ENCODE results near the gene FHIT. TPM values are rescaled to one million over a fixed set of nuclear protein-coding genes. Genes with fewer than 3 reads are reported as not detected.

The FHIT gene
- total RNA-seq, 1 donor from 2014 or later, result 21.5 TPM

DNA sequence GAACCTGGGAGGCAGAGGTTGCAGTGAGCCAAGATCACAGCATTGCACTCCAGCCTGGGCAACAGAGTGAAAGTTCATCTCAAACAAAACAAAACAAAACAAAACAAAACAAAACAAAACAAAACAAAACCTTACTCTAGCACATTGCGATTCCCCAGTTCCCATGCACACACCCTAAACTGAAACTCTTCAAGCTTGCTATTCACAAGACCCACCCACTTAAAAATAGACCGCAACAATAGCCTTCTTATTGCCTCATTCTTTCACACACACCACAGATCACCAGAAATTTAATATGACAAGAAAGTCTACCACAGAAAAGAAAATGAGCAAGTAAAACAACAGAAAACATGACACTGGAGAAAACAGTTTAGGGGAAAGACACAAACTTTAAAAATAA is 598.4 kb downstream of the FHIT start:
- ATAC-seq (ENCODE audit: poor library complexity), result no peak
- DNase-seq, result no peak
- intact Hi-C loops (cut with DNase I), result no loop called here

GRCh38 chr3:60651799-60652198 is 599.5 kb downstream of the FHIT start:
- DNase-seq (no peak), ATAC-seq (ENCODE audit: poor library complexity) (no peak)
- intact Hi-C loops (cut with DNase I), result no loop called here

- ATAC-seq (ENCODE audit: poor library complexity), result no peak
- no peak for DNase-seq
- intact Hi-C loops (cut with DNase I), result no loop called here
Measured at GRCh38 chr3:60650171-60650570, 601.1 kb downstream of the FHIT start.

DNA sequence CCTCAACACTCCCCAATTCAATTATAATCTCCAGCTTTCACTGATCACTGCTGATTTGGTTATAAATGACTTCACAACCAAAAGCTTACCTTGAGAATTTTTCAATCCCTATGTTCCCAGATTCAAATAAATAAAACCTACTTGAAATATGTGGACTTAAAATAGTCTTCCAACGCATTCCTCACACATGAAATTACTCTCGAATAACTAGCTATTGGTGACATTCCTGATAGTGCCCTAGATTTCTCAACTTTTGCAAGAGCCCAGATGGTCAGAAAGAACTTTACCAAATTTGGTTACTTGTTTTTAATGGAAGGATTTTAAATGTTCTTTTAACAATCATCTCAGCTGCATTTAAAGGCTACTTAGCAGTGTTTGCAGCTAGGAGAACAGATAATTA is 605.5 kb downstream of the FHIT start:
- ATAC-seq (ENCODE audit: poor library complexity) (no peak), DNase-seq (no peak)
- intact Hi-C loops (cut with DNase I), result no loop called here

DNA sequence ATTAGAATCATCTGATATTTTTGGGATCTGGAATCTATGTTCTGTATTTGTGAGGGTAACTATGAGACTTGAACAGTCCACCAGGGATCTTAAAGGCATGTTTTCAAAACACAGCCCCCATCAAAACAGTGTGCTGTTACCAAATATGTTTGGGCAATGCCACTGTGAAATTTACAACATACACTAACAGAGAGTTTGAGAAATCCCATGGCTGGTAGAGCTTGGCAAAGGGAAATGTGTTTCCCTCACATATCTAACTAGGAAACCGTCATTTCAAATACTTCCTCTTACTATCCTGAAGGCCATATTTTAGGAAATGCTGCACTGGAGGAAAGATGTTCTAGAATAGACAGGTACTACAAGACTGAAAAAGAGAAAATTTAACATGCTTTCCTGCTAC is 607.4 kb downstream of the FHIT start:
- DNase-seq, result no peak

GRCh38 chr3:60641354-60641753 is 609.9 kb downstream of the FHIT start:
- intact Hi-C loops (cut with DNase I), result no loop called here
- DNase-seq, result no peak
- no peak for ATAC-seq (ENCODE audit: poor library complexity)

More for the DNA sequence above, 607.4 kb downstream of the FHIT start:
- no peak for ATAC-seq (ENCODE audit: poor library complexity)
- intact Hi-C loops (cut with DNase I), result no loop called here

GRCh38 chr3:60636846-60637245 is 614.4 kb downstream of the FHIT start:
- intact Hi-C loops (cut with DNase I), result no loop called here
- ATAC-seq (ENCODE audit: poor library complexity), result no peak
- DNase-seq, result no peak

- no peak for ATAC-seq (ENCODE audit: poor library complexity)
- no peak for DNase-seq
- intact Hi-C loops (cut with DNase I), result no loop called here
Measured at GRCh38 chr3:60633644-60634043, 617.6 kb downstream of the FHIT start.

DNA sequence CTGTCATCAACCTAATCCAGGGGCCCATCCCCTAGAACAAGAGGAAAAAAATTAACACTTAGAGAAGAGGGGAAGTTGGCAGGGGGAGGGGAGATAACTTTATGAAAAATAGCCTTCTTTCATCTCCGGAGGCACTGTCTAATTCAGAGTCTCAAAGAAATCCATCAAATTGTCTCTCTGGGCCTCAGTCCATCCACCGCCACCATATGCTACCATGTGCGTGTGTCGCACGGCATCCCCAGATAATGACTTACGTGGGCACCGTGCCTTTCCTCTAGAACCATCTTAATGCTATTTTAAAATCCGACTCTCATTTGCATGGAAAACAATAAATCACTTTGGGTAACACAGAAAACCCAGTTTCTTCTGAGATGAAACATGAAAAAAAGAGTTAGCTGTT is 619.7 kb downstream of the FHIT start:
- intact Hi-C loops (cut with DNase I), result no loop called here
- DNase-seq (no peak), ATAC-seq (ENCODE audit: poor library complexity) (no peak)

GRCh38 chr3:60630953-60631352 is 620.3 kb downstream of the FHIT start:
- ATAC-seq (ENCODE audit: poor library complexity) (no peak), DNase-seq (no peak)

DNA sequence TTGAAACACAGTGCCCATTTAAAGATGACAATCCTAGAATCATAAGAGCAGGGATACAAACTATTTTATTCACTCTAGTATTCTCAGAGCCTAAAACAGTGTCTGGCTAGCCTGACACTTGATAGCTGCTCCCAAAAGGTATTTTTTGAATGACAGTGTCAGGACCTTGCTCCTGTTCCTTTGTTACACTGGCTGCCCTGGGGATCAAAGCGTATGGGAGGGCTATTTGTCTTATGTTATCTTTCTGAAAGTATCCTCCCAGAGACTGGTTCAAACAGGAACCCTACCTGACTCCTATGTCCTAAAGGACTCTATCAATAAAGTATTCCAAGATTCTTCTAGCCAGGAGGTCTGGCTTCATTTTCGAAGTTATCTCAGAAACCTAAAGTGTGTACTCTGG is 621.4 kb downstream of the FHIT start:
- intact Hi-C loops (cut with DNase I), result no loop called here
- no peak for ATAC-seq (ENCODE audit: poor library complexity)

More at GRCh38 chr3:60630953-60631352, 620.3 kb downstream of the FHIT start:
- intact Hi-C loops (cut with DNase I), result no loop called here

DNA sequence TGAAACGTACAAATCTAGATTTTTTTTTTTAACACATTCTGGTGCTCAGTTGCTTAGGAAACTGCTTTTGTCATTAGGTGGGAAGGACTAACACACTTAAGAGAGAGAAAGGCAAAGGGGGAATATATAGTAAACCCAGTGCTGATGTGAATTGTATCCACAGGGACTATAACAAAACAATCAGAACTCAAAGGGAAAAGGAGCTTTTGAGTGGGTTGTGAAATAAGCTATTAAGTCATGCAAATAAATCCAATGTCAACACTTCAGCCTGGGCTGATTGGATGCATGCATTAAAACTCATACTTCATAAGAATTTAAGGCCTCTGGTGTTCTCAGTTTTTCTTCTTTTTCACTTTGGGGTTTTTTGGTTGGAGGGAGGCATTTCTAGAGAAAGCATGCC is 628.9 kb downstream of the FHIT start:
- intact Hi-C loops (cut with DNase I), result no loop called here
- ATAC-seq (ENCODE audit: poor library complexity) (no peak), DNase-seq (no peak)

More for the DNA sequence above, 621.4 kb downstream of the FHIT start:
- DNase-seq, result no peak

- ATAC-seq (ENCODE audit: poor library complexity) (no peak), DNase-seq (no peak)
- intact Hi-C loops (cut with DNase I), result no loop called here
Measured at GRCh38 chr3:60617188-60617587, 634.1 kb downstream of the FHIT start.

DNA sequence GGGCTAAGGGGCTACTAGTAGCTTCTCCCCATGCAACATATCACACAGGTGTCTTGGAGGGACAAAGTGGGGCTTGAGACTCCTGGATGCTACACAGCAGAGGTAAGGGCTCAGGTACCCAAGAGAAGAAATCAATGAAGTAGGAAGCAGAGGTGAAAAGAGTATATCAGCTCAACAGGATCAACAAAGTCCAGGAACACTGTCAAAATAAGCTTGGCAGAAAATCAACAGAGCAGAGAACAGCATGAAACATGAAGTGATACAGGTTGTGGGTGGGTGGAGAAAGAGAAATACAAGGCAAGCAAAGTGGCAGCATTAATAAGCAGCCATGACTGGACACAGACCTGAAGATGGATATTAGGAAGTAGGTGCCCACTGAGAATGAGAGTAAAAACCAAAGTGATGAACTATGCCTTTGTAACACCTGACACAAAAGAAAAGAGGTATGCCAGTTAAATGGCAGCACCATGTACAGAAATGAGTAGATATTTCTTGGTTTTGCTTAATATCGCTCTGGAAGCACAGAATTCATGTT is 637.4 kb downstream of the FHIT start:
- DNase-seq (no peak), ATAC-seq (ENCODE audit: poor library complexity) (no peak)
- intact Hi-C loops (cut with DNase I), result no loop called here

GRCh38 chr3:60610441-60611112 is 640.7 kb downstream of the FHIT start:
- DNase-seq (peak; percentile 87), ATAC-seq (ENCODE audit: poor library complexity) (peak; percentile 97)
- intact Hi-C loops (cut with DNase I), result no loop called here

- DNase-seq (no peak), ATAC-seq (ENCODE audit: poor library complexity) (no peak)
- intact Hi-C loops (cut with DNase I), result no loop called here
Measured at GRCh38 chr3:60609446-60609845, 641.8 kb downstream of the FHIT start.

- ATAC-seq (ENCODE audit: poor library complexity) (peak; percentile 70), DNase-seq (no peak)
- intact Hi-C loops (cut with DNase I), result no loop called here
Measured at GRCh38 chr3:60603860-60604259, 647.4 kb downstream of the FHIT start.

- DNase-seq (no peak), ATAC-seq (ENCODE audit: poor library complexity) (no peak)
- intact Hi-C loops (cut with DNase I), result no loop called here
Measured at GRCh38 chr3:60600848-60601247, 650.4 kb downstream of the FHIT start.

- no peak for DNase-seq
Measured at GRCh38 chr3:60599586-60599985, 651.7 kb downstream of the FHIT start.

DNA sequence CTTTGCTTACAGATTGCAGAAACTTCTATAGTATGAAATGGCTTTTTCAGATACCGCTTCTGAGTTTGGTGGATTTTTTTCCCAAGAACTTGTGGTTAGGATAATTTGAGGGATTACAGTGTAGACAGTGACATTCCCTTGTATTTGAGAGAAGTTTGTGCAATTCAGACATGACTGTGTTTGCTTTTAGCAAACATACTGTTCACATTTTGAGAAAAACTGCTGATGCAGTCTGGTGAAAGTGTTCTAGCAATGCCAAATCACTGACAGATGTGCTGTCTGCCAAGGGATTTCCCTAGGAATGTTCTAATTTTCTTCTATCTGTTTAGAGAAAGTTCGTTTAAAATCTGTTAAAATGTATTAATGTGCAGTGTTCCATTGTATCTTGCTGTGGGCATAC is 652.6 kb downstream of the FHIT start:
- no peak for DNase-seq
- intact Hi-C loops (cut with DNase I), result no loop called here
- ATAC-seq (ENCODE audit: poor library complexity), result peak; percentile 29

More at GRCh38 chr3:60599586-60599985, 651.7 kb downstream of the FHIT start:
- intact Hi-C loops (cut with DNase I), result no loop called here
- no peak for ATAC-seq (ENCODE audit: poor library complexity)

DNA sequence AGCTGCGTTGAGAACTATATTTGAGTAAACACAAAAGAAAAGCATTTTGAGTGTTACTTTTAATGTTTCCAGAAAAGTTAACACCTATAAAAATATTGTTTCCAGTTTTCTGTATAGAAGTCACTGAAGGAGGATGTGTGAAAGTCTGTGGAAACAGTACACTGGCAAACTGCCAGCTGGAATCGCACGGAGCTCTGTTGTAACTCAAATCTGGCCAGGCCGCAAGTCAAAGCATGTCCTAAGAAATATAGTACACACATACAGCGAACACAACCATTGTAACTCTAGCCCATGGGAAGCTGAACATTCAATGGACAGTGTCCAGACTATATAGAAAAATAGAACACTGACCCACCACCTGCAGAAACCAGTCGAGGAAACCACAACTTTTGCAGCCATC is 657.2 kb downstream of the FHIT start:
- peak; percentile 84 for DNase-seq
- intact Hi-C loops (cut with DNase I), result no loop called here

More for the DNA sequence above, 657.2 kb downstream of the FHIT start:
- ATAC-seq (ENCODE audit: poor library complexity), result peak; percentile 93
